Stimulated activated CD4-positive, alpha-beta T cell treated with anti-CD3 and anti-CD28 coated beads, Interleukin-4, amount 100 ng/mL, for 1 hour (primary cell): ENCODE results near the gene MYL5.
"Not testable (repeated sequence)": the region's sequence is repeated elsewhere in the genome, so short reads cannot be mapped to it uniquely, and the experiment has no call there.

Experiments used
- DNase-seq: peaks from one replicate; pipeline ENCODE4 v3.0.0-alpha.2; 2020

The MYL5 gene

GRCh38 chr4:687048-687970, 13.0 kb downstream of the MYL5 start:
- DNase-seq: no peak

GRCh38 chr4:687971-688853, 13.9 kb downstream of the MYL5 start:
- DNase-seq: no peak

GRCh38 chr4:688854-689681, 14.7 kb downstream of the MYL5 start, which contains the start of gene SLC49A3:
SLC49A3 (minus strand) TSS chr4:689151; CDS start chr4:689127, 24 bp downstream.
- DNase-seq: no peak

DNA sequence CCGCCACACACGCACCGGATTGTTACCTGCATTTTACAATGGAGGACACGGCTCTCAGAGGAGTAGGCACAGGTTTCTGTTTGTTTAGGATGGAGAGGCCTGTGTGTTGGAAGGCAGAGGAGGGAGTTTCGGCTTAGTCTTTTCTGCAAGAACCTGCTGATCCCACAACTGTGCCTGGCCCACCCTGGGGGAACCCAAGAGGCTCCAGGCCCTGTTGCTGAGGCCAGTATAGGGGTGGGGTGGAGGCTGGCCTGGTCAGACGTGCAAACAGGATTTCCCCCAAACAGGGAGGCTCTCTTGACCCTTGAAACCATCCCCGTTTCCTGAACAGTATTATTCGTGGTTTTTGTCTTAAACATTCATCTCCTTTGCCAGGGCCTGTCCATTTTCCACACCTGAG, 15.4 kb downstream of the MYL5 start:
- no peak for DNase-seq

DNA sequence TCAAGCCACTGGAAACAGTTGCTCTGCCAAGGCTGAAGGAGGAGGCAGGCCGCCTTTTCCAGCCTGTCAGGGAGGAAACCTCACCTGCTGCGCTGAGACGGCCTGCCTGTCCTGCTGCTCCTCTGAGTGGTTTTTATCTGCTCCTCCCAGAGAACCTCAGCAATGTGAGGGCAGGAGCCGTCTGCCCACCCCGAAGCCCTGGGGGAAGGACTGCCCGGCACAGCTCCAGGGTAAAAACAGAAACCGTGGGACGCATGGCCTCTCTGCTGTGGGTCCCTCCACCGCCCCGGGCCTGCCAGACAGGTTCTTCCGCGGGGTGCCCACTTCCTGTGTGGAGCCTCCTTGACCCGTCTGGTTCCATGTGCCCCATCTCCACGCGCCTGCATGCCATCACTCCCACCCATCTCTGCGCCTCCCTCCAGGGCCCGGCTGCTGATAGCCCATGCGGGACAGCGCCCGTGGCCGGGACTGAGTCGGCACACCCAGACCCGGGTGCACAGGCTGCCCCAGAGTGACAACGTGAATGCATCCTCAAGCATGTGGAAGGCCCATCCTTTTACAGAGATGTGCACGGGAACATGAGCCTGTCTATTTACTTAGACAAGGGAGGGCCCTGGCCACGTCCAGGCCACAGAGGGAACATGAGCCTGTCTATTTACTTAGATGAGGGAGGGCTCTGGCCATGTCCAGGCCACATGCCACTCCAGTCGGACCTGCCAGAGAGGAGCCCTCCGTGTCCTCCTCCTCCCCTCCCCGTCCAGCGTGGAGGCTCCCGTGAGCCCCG, 18.6 kb downstream of the MYL5 start:
- DNase-seq: no peak

- DNase-seq: not testable (repeated sequence)
Observed at GRCh38 chr4:694341-694940, 20.1 kb downstream of the MYL5 start.

DNA sequence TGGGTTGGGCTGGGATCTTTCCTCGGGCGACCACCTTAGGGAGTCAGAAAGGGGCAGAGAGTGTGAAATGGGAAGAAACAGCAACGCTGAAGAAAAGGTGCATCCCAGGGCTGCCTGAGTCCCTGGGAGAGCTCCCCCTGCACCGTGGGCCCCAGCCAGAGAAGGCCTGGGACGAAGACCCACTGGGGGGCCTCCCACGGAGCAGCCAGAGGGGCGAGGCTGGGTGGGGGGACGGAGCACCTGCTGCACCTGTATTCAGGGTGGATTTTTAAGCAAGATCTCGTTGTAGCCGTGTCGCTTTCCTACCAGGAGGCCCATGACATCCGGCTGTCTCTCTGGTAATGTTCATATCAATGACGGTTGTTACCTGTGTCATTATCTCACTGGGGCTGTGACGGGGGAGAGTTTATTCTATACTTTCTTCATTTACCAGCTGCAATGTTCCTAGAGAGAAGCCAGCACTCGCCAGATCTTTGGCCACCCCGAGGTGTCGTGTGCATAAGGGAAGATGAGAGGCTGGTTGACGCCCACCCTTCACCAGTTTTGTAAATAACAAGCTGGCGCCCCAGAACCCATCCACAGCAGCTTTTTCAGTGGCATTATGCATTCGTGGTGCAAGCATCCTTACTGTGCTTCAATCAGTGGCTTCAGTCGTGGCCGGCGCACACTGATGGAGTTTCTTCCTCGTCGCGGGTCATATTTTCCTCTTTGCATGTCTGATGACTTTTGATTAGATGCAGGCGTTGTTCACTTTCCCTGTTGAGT, 25.7 kb downstream of the MYL5 start:
- no peak for DNase-seq

- DNase-seq: no peak
Observed at GRCh38 chr4:700587-701264, 26.4 kb downstream of the MYL5 start.

DNA sequence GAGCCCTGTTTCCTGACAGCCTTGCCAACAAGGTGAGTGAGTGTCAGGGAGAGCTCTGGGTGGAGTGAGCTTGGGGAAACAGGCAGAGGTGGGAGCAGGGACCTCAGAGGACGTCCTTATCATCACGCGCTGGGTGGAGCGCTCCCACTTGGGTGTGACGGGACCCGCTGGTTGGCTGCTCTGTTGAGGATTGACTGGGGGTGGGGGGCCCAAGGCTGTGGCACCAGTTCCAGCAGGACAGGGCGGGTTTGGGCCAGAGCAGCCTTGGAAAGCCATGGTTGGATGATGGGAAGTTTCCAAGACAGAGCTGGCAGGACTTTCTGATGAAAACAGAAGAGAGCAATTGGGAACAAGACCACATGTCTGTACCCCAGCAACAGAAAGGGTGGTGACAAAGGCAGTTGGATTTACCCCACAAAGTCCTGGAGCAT, 28.3 kb downstream of the MYL5 start:
- DNase-seq: no peak

GRCh38 chr4:703336-704197, 29.2 kb downstream of the MYL5 start:
- no peak for DNase-seq

DNA sequence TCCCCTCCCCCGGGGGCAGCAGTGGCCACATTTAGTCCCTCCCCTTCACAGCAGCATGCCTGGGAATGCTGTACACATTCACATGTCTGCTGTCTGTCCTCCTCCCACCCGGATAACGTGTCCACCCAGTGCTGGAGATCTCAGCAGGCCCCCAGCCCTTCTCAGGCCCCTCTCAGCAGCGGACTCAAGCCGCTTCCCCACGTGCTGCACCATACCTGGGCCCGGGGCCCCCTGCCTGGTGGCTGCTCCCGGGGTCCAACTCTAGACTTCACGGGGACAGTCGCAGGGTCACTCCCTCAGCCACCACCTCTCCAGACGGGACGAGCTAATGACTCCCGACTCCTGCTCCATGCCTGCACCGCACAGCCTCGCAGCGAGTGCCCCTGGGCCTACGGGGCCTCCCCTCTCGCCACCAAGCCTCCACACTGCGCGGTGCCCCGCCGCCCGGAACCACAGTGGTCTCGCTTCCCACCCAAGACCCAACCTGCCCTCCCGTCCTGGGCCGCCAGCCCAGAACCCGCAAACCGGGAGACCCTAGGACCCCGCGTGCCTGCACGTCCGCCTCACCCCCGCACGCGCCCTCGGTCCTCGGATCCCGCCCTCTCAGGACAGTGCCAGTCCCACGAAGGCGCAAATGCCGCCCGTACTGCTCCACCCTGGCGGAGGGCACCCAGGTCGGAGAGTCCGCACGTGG, 30.0 kb downstream of the MYL5 start:
- no peak for DNase-seq

DNA sequence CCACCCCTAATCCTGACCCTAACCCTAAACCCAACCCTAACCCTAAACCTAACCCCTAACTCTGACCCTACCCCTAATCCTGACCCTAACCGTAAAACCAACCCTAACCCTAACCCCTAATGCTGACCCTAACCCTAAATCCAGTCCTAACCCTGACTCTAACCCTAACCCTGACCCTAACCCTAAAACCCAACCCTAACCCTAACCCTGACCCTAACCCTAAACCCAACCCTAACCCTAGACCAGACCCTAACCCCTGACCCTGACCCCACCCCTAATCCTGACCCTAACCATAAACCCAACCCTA, 30.6 kb downstream of the MYL5 start:
- DNase-seq: no peak

DNA sequence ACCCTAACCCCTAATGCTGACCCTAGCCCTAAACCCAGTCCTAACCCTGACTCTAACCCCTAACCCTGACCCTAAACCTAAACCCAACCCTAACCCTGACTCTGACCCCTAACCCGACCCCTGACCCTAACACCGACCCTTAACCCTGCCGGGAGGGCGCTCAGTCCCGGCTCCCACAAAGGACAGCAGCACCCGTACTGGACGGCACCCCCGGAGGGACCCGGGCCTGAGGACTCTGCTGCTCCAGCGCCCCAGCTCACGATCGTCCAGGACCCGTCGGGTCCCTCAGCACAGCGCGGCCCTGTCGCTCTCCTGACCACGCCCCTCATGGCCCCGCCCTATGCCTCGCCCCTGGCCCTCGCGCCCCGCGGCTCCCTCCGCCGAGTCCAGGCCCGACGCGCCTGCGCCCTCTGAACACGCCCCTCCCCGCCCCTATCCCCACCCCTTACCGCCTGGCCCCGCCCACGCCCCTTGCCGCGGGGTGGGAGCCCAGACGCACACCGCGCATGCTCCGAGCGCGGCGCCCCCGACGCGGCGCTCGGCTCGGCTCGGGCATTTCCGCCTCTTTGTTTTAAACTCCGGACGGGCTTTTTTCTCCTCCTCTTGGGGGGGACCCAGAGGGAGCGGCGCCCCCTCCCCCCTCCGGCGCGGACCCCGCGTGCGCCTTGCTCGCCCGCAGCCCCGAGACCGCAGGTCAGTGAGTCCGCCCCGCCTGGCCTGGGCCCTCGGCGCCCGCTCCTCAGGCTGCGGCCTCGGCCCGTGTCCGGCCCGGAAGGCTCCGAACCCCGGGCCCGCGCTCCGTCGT, 31.1 kb downstream of the MYL5 start, which contains the start of gene PCGF3:
TSS of gene PCGF3 (plus strand) at position 555 of the 805 bp plus-strand sequence. CDS start 27,849 bp downstream, outside the sequence.
- DNase-seq: peak; percentile 98

GRCh38 chr4:706083-706633, 31.8 kb downstream of the MYL5 start:
- not testable (repeated sequence) for DNase-seq

DNA sequence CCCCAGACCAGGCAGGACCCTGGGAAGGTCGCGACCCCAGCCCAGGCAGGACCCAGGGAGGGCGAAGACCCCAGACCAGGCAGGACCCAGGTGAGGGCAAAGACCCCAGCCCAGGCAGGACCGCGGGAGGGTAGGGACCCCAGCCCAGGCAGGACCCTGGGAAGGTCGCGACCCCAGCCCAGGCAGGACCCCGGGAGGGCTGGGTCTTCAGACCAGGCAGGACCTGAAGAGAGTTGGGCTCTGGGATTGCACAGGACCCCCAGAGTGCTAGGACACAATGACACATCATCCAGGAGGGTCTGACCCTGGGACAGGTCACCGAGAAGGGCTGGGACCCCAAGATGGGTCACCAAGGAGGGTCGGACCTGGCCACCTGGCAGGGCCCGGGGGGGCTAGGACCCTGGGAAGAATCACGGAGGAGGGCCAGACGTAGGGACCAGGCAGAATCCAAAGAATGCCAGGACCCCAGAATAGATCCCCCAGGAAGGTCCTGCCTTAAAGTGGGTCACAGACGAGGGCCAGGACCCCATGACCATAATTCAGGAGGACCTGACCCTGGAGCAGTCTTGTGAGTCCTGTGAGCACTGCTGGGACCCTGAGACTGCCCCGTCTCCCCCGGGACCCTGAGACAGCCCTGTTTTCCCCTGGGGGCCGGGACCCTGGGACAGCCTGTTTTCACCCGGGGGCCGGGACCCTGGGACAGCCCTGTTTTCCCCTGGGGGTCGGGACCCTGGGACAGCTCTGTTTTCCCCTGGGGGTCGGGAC, 32.7 kb downstream of the MYL5 start:
- no peak for DNase-seq

- no peak for DNase-seq
Observed at GRCh38 chr4:707929-708630, 33.7 kb downstream of the MYL5 start.
